ENCODE data around the gene SKAP1. TPM values are rescaled to one million over a fixed set of nuclear protein-coding genes. Genes with fewer than 3 reads are reported as not detected.
A peak's percentile ranks its signal among the peaks of the same experiment; 100 is the strongest.
"Not testable (repeated sequence)": the region's sequence is repeated elsewhere in the genome, so short reads cannot be mapped to it uniquely, and the experiment has no call there.

SKAP1 gene
- total RNA-seq, 2 experiments from 2014 or later = 1.2 TPM; not detected in 1

DNA sequence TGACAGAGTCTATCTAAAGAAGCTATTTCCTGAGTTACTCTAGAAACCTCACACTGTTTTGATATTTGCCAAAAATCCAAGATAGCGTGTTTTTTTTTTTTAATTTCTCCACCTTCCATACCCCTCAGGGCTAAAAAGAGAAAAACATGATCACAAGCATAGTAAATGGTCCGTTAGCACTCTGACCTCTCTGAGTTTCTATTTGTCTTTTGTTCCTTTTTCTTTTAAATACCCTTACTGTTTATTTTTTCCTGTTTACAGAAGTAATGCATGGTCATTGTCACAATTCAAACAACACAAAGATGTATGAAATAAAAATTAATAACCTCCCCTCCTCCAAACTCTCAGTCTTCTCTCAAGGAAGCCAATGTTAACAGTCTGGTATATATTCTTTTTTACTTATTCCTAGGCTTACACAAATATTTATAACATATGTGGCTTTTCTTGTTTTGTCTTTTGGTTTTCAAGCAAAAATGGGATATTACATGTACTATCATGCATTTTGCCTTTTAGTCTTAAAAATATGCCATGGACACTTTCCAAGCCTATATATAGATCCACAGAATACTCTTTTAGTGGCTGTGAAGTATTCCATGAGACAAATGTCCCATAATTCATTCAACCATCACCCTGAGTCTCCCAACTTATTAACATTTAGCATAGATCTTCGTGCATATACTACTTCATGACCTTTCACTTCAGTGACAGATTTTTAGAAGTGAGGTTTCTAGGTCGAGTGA, 3.1 kb downstream of the SKAP1 start:
- ChIA-PET POLR2A (interaction anchor here (0.6 to 1.0 kb wide), 3 partner anchors 14 to 1443 kb away, joined by 3 to 6 read pairs (median 3); no protein-coding TSS in a partner anchor), CTCF (ENCODE audit: unreplicated experiment) (no interaction called here)
- peaks cover 43% of the 10 kb centered on the region for H3K4me1 ChIP-seq (ENCODE audit: insufficient read depth, low read length, poor library complexity, severe bottlenecking)
- H3K9me2 ChIP-seq (ENCODE audit: insufficient read depth, low read length) = no peaks in the 10 kb centered on the region
- no TSS peak for BruUV-seq (replicated peaks)
- no peak overlapping the region for H3K27ac ChIP-seq (ENCODE audit: low read depth, low read length, poor library complexity, severe bottlenecking)
- peak overlapping the region; percentile 85 for H2AFZ ChIP-seq (ENCODE audit: low read length)
- intact Hi-C loops (cut with micrococcal nuclease; ENCODE audit: unreplicated experiment) = no loop called here
- H3K4me3 ChIP-seq (ENCODE audit: low read depth, low read length, poor library complexity, severe bottlenecking) = no peak overlapping the region
- H3K79me2 ChIP-seq (ENCODE audit: insufficient read depth, low read depth, low read length) = no peaks in the 10 kb centered on the region
- DNase-seq (ENCODE audit: low spot score) = no peak
- no peaks in the 10 kb centered on the region for H3K36me3 ChIP-seq (ENCODE audit: insufficient read depth, low read length)
- no peaks in the 10 kb centered on the region for H3K9me3 ChIP-seq (ENCODE audit: low read length)
- H4K20me1 ChIP-seq (ENCODE audit: insufficient read depth, low read length) = no peaks in the 10 kb centered on the region
- peak overlapping the region; percentile 51 for H3K4me2 ChIP-seq (ENCODE audit: low read length)
- TF ChIP-seq EZH2phosphoT487 (IDR thresholded peaks at IDR 0.05; ENCODE audit: borderline replicate concordance, low read depth, low read length) = no peak
- TF ChIP-seq, protein P1, sequence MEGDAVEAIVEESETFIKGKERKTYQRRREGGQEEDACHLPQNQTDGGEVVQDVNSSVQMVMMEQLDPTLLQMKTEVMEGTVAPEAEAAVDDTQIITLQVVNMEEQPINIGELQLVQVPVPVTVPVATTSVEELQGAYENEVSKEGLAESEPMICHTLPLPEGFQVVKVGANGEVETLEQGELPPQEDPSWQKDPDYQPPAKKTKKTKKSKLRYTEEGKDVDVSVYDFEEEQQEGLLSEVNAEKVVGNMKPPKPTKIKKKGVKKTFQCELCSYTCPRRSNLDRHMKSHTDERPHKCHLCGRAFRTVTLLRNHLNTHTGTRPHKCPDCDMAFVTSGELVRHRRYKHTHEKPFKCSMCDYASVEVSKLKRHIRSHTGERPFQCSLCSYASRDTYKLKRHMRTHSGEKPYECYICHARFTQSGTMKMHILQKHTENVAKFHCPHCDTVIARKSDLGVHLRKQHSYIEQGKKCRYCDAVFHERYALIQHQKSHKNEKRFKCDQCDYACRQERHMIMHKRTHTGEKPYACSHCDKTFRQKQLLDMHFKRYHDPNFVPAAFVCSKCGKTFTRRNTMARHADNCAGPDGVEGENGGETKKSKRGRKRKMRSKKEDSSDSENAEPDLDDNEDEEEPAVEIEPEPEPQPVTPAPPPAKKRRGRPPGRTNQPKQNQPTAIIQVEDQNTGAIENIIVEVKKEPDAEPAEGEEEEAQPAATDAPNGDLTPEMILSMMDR (conservative IDR thresholded peaks at IDR 0.05; ENCODE audit: low read length) = no peak

DNA sequence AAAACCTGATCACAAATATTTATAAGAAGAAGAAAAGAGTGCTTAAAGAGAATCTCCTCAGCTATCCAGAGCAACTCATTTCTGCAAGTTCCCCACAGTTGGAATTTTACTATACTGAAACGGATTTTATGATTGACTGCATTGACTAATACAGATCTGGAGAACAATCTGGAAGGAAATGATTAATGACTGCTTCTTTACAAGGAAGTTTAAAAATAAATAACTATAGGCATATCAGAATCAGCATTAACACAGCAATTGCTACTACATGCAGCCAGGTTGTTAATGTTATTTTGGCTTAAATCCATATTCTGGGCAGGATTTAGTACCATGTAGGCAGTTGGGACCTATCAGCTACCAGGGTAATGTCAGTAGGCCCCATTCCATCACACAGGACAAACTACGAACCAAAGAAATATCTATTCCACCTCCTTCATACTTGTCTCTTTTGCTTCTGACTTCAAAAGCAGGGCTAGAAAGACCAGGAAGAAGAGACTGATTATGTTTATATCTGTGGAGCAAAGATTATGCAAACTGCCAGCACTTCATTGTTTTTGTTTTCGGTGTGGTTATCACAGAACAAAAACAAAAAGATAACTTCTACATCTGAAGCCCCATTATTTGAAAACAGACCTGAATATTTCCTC, 3.9 kb downstream of the SKAP1 start:
- POLR2A ChIA-PET = interaction anchor here (0.6 to 1.0 kb wide), 3 partner anchors 14 to 1442 kb away, joined by 3 to 6 read pairs (median 3); no protein-coding TSS in a partner anchor
- no peak for TF ChIP-seq EZH2phosphoT487 (IDR thresholded peaks at IDR 0.05; ENCODE audit: borderline replicate concordance, low read depth, low read length)
- TF ChIP-seq, protein P1 (conservative IDR thresholded peaks at IDR 0.05; ENCODE audit: low read length) = no peak
- BruUV-seq (replicated peaks) = no TSS peak
- Histone ChIP-seq H4K20me1 (ENCODE audit: insufficient read depth, low read length) (no peaks in the 10 kb centered on the region), H3K9me3 (ENCODE audit: low read length) (no peaks in the 10 kb centered on the region), H3K9me2 (ENCODE audit: insufficient read depth, low read length) (no peaks in the 10 kb centered on the region), H3K4me1 (ENCODE audit: insufficient read depth, low read length, poor library complexity, severe bottlenecking) (peaks cover 43% of the 10 kb centered on the region), H3K79me2 (ENCODE audit: insufficient read depth, low read depth, low read length) (no peaks in the 10 kb centered on the region), H2AFZ (ENCODE audit: low read length) (peak overlapping the region; percentile 85), H3K4me3 (ENCODE audit: low read depth, low read length, poor library complexity, severe bottlenecking) (no peak overlapping the region), H3K36me3 (ENCODE audit: insufficient read depth, low read length) (no peaks in the 10 kb centered on the region), H3K27ac (ENCODE audit: low read depth, low read length, poor library complexity, severe bottlenecking) (no peak overlapping the region), H3K4me2 (ENCODE audit: low read length) (peak overlapping the region; percentile 51)
- CTCF ChIA-PET (ENCODE audit: unreplicated experiment) = no interaction called here
- DNase-seq (ENCODE audit: low spot score) = no peak
- intact Hi-C loops (cut with micrococcal nuclease; ENCODE audit: unreplicated experiment) = no loop called here

DNA sequence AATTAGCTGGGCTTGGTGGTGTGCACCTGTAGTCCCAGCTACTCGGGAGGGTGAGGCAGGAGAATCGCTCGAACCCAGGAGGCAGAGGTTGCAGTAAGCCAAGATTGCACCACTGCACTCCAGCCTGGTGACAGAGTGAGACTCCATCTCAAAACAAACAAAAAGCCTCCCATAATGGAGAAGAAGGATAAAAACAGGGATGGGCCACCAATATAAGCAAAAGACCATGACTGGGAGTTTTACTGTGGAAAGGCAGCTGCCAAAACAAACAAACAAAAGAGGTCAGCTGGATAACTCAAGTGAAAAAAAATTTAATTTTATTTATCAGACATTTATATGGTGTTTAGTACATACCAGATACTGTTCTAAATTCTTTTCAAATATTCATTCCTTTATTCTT, 8.0 kb downstream of the SKAP1 start:
- DNase-seq (ENCODE audit: low spot score); CTCF ChIA-PET (ENCODE audit: unreplicated experiment); H3K9me3 ChIP-seq (ENCODE audit: low read length); H2AFZ ChIP-seq (ENCODE audit: low read length); H3K79me2 ChIP-seq (ENCODE audit: insufficient read depth, low read depth, low read length); BruUV-seq (replicated peaks); H3K4me2 ChIP-seq (ENCODE audit: low read length); intact Hi-C loops (cut with micrococcal nuclease; ENCODE audit: unreplicated experiment); H3K27ac ChIP-seq (ENCODE audit: low read depth, low read length, poor library complexity, severe bottlenecking); H3K4me3 ChIP-seq (ENCODE audit: low read depth, low read length, poor library complexity, severe bottlenecking); H3K36me3 ChIP-seq (ENCODE audit: insufficient read depth, low read length); POLR2A ChIA-PET; H4K20me1 ChIP-seq (ENCODE audit: insufficient read depth, low read length); H3K9me2 ChIP-seq (ENCODE audit: insufficient read depth, low read length): not testable (repeated sequence)
- peaks cover 14% of the 10 kb centered on the region for H3K4me1 ChIP-seq (ENCODE audit: insufficient read depth, low read length, poor library complexity, severe bottlenecking)

All from OCI-LY7 (cell line).